Middle frontal gyrus (tissue), 1 donor: ENCODE measurements around the gene ANKS6.

Experiments used
- DNase-seq: peaks from one replicate; pipeline ENCODE4 v3.0.0-alpha.2; 2015; ENCODE audit warnings: low spot score; ENCODE audit errors: extremely low spot score

ANKS6 gene

GRCh38 chr9:98791608-98792490, 4.5 kb downstream of the ANKS6 start:
- no peak for DNase-seq

- DNase-seq: peak; percentile 60
Measured at GRCh38 chr9:98790842-98791607, 5.3 kb downstream of the ANKS6 start.

GRCh38 chr9:98790134-98790841, 6.1 kb downstream of the ANKS6 start:
- DNase-seq: no peak

- DNase-seq: no peak
Measured at GRCh38 chr9:98789483-98790133, 6.7 kb downstream of the ANKS6 start.

- no peak for DNase-seq
Measured at GRCh38 chr9:98787766-98788335, 8.5 kb downstream of the ANKS6 start.

GRCh38 chr9:98786750-98787510, 9.4 kb downstream of the ANKS6 start:
- DNase-seq: no peak

GRCh38 chr9:98784831-98785806, 11.2 kb downstream of the ANKS6 start:
- no peak for DNase-seq

- no peak for DNase-seq
Measured at GRCh38 chr9:98783518-98784226, 12.7 kb downstream of the ANKS6 start.

GRCh38 chr9:98781588-98782383, 14.6 kb downstream of the ANKS6 start:
- DNase-seq: no peak

GRCh38 chr9:98780059-98780749, 16.2 kb downstream of the ANKS6 start:
- DNase-seq: no peak

- no peak for DNase-seq
Measured at GRCh38 chr9:98778711-98779530, 17.4 kb downstream of the ANKS6 start.

- no peak for DNase-seq
Measured at GRCh38 chr9:98778251-98778650, 18.1 kb downstream of the ANKS6 start.

- DNase-seq: no peak
Measured at GRCh38 chr9:98777618-98778017, 18.7 kb downstream of the ANKS6 start.

GRCh38 chr9:98775831-98776441, 20.4 kb downstream of the ANKS6 start:
- DNase-seq: no peak

GRCh38 chr9:98774746-98775145, 21.6 kb downstream of the ANKS6 start:
- no peak for DNase-seq

GRCh38 chr9:98773721-98774120, 22.6 kb downstream of the ANKS6 start:
- DNase-seq: no peak
